ENCODE data around the gene RNF113A. TPM values are rescaled to one million over a fixed set of nuclear protein-coding genes. Genes with fewer than 3 reads are reported as not detected.
A peak's percentile ranks its signal among the peaks of the same experiment; 100 is the strongest.

Gene RNF113A
- total RNA-seq, 1 donor from 2014 or later: 13.6 TPM

- ATAC-seq: peak; percentile 90
- Histone ChIP-seq H3K4me1 (no peaks in the 10 kb centered on the region), H3K9me3 (no peaks in the 10 kb centered on the region), H3K4me3 (no peak overlapping the region), H3K36me3 (peaks cover 16% of the 10 kb centered on the region), H3K27ac (no peak overlapping the region), H3K27me3 (no peaks in the 10 kb centered on the region)
- TF ChIP-seq CTCF (IDR thresholded peaks at IDR 0.05): peak; percentile 51
- DNase-seq: no peak
- intact Hi-C loops (cut with DNase I): no loop called here
Observed at GRCh38 chrX:119880552-119881437, 9.3 kb upstream of the RNF113A start.

GRCh38 chrX:119880076-119880475, 8.5 kb upstream of the RNF113A start:
- intact Hi-C loops (cut with DNase I): no loop called here
- ATAC-seq: no peak
- H3K4me3 ChIP-seq: no peak overlapping the region

GRCh38 chrX:119878740-119879139, 7.2 kb upstream of the RNF113A start:
- no peak overlapping the region for H3K27ac ChIP-seq
- no peak for DNase-seq
- H3K9me3 ChIP-seq: no peaks in the 10 kb centered on the region

More at GRCh38 chrX:119880076-119880475, 8.5 kb upstream of the RNF113A start:
- DNase-seq: no peak
- Histone ChIP-seq H3K9me3 (no peaks in the 10 kb centered on the region), H3K36me3 (peaks cover 16% of the 10 kb centered on the region), H3K27me3 (no peaks in the 10 kb centered on the region), H3K27ac (no peak overlapping the region), H3K4me1 (no peaks in the 10 kb centered on the region)
- TF ChIP-seq CTCF (IDR thresholded peaks at IDR 0.05): no peak

GRCh38 chrX:119871245-119871598, 311 bp downstream of the RNF113A start:
- ATAC-seq (peak; percentile 63), DNase-seq (no peak)
- Histone ChIP-seq H3K4me3 (peak overlapping the region; percentile 57), H3K27me3 (no peaks in the 10 kb centered on the region), H3K4me1 (no peaks in the 10 kb centered on the region), H3K9me3 (no peaks in the 10 kb centered on the region), H3K36me3 (no peaks in the 10 kb centered on the region), H3K27ac (peak overlapping the region; percentile 94)
- intact Hi-C loops (cut with DNase I): no loop called here
- no peak for TF ChIP-seq CTCF (IDR thresholded peaks at IDR 0.05)

More at GRCh38 chrX:119878740-119879139, 7.2 kb upstream of the RNF113A start:
- H3K4me1 ChIP-seq: no peaks in the 10 kb centered on the region
- H3K4me3 ChIP-seq: no peak overlapping the region
- no peak for TF ChIP-seq CTCF (IDR thresholded peaks at IDR 0.05)
- no peak for ATAC-seq
- intact Hi-C loops (cut with DNase I): no loop called here
- no peaks in the 10 kb centered on the region for H3K27me3 ChIP-seq
- peaks cover 16% of the 10 kb centered on the region for H3K36me3 ChIP-seq

- H3K27ac ChIP-seq: peak overlapping the region; percentile 94
- H3K36me3 ChIP-seq: no peaks in the 10 kb centered on the region
- no peaks in the 10 kb centered on the region for H3K27me3 ChIP-seq
- intact Hi-C loops (cut with DNase I): no loop called here
- DNase-seq (no peak), ATAC-seq (peak; percentile 15)
- no peak for TF ChIP-seq CTCF (IDR thresholded peaks at IDR 0.05)
- peak overlapping the region; percentile 57 for H3K4me3 ChIP-seq
- H3K4me1 ChIP-seq: no peaks in the 10 kb centered on the region
- H3K9me3 ChIP-seq: no peaks in the 10 kb centered on the region
Observed at GRCh38 chrX:119870626-119871131, 854 bp downstream of the RNF113A start.
